HepG2 (cell line): ENCODE results near the gene KAT6B. TPM values are rescaled to one million over a fixed set of nuclear protein-coding genes. Genes with fewer than 3 reads are reported as not detected.

Source experiments
- ADNP ChIP-seq: sonication (generic); formaldehyde crosslinking; IDR thresholded peaks from 2 replicates; pipeline ENCODE4 v1.4.0; 2020; ENCODE audit warnings: missing genetic modification reagents
- ATM ChIP-seq: fragments of 450-650 bp; IDR thresholded peaks from 2 replicates; pipeline ENCODE4 v1.7.1; 2017; ENCODE audit warnings: mild to moderate bottlenecking, borderline replicate concordance
- KLF11 ChIP-seq: IDR thresholded peaks from 2 replicates; pipeline ENCODE4 v1.6.1; 2016; ENCODE audit warnings: missing compliant biosample characterization
- NFATC3 ChIP-seq: sonication (generic); formaldehyde crosslinking; IDR thresholded peaks from 2 replicates; pipeline ENCODE4 v1.5.1; 2020; ENCODE audit warnings: mild to moderate bottlenecking, missing genetic modification reagents
- NR2C2 ChIP-seq: sonication (generic); formaldehyde crosslinking; IDR thresholded peaks from 2 replicates; pipeline ENCODE4 v1.4.0; 2020; ENCODE audit warnings: missing genetic modification reagents, mild to moderate bottlenecking, moderate library complexity, borderline replicate concordance
- POLR2G ChIP-seq: fragments of 200-400 bp; formaldehyde crosslinking; IDR thresholded peaks from 2 replicates; pipeline ENCODE4 v1.6.1; 2018; ENCODE audit warnings: mild to moderate bottlenecking, low read depth, low read length, moderate library complexity
- RAD51 ChIP-seq: fragments of 450-650 bp; IDR thresholded peaks from 2 replicates; pipeline ENCODE4 v1.6.1; 2016; ENCODE audit warnings: borderline replicate concordance
- SKI ChIP-seq: fragments of 450-650 bp; IDR thresholded peaks from one replicate; pipeline ENCODE4 v1.6.1; 2018; ENCODE audit warnings: mild to moderate bottlenecking; ENCODE audit not compliant: partially characterized antibody
- ZNF121 ChIP-seq: sonication (generic); formaldehyde crosslinking; IDR thresholded peaks from 2 replicates; pipeline ENCODE4 v1.5.0; 2020; ENCODE audit warnings: mild to moderate bottlenecking, missing genetic modification reagents
- ZNF180 ChIP-seq: sonication (generic); formaldehyde crosslinking; IDR thresholded peaks from 2 replicates; pipeline ENCODE4 v1.4.0; 2020; ENCODE audit warnings: low read depth, missing genetic modification reagents, borderline replicate concordance
- ZNF367 ChIP-seq: sonication (generic); formaldehyde crosslinking; IDR thresholded peaks from 2 replicates; pipeline ENCODE4 v1.4.0; 2020; ENCODE audit warnings: missing genetic modification reagents, borderline replicate concordance
- ZNF629 ChIP-seq: sonication (generic); formaldehyde crosslinking; conservative IDR thresholded peaks from 2 replicates; pipeline ENCODE4 v1.5.0; 2020; ENCODE audit warnings: missing genetic modification reagents
- ZNF782 ChIP-seq: sonication (generic); formaldehyde crosslinking; IDR thresholded peaks from 2 replicates; pipeline ENCODE4 v1.4.0; 2020; ENCODE audit warnings: missing genetic modification reagents, mild to moderate bottlenecking, borderline replicate concordance
- ZNF792 ChIP-seq: IDR thresholded peaks from 2 replicates; pipeline ENCODE4 v1.6.1; 2016
- polyA plus RNA-seq, 8 experiments: library from polyadenylated mRNA; depleted of rRNA in 3 of 8; stranded (reverse) in 7 of 8; unstranded in 1 of 8; fragments of >200 nt; fragmentation: Illumina TruSeq in 4 of 8; extraction: Trizol in 4 of 8; gene quantifications; 2 replicates each; pipeline versions ENCODE4 v1.2.1 to v1.2.3, GENCODE V29; 2011 to 2016; ENCODE audit warnings: low read depth in 4 of 8, missing spikeins in 1 of 8, mixed read lengths in 1 of 8; ENCODE audit not compliant: insufficient read depth in 1 of 8
- total RNA-seq, 5 experiments: library from RNA; depleted of rRNA; stranded (reverse); fragments of >200 nt; fragmentation: Illumina TruSeq; extraction: Trizol; gene quantifications; 2 replicates each; pipeline ENCODE4 v1.2.3, GENCODE V29; 2016; ENCODE audit warnings: low read depth in 1 of 5
- TF ChIP-seq, protein P1 (sequence below): sonication (generic); formaldehyde crosslinking; IDR thresholded peaks from one replicate; pipeline ENCODE4 v1.5.1; 2020; ENCODE audit warnings: mild to moderate bottlenecking, missing genetic modification reagents; ENCODE audit errors: not compliant biosample characterization
- TF ChIP-seq, protein P2 (sequence below): sonication (generic); formaldehyde crosslinking; IDR thresholded peaks from 2 replicates; pipeline ENCODE4 v1.5.0; 2020; ENCODE audit warnings: missing genetic modification reagents, mild to moderate bottlenecking, borderline replicate concordance
- TF ChIP-seq, protein P3 (sequence below): sonication (generic); formaldehyde crosslinking; IDR thresholded peaks from 2 replicates; pipeline ENCODE4 v1.4.0; 2020; ENCODE audit warnings: missing genetic modification reagents

The KAT6B gene
- total and polyA plus RNA-seq, 2 of the 13 experiments (the other 11 are each of a cell fraction or from before 2014, with no cell fraction given): 3.0 to 9.5 TPM

DNA sequence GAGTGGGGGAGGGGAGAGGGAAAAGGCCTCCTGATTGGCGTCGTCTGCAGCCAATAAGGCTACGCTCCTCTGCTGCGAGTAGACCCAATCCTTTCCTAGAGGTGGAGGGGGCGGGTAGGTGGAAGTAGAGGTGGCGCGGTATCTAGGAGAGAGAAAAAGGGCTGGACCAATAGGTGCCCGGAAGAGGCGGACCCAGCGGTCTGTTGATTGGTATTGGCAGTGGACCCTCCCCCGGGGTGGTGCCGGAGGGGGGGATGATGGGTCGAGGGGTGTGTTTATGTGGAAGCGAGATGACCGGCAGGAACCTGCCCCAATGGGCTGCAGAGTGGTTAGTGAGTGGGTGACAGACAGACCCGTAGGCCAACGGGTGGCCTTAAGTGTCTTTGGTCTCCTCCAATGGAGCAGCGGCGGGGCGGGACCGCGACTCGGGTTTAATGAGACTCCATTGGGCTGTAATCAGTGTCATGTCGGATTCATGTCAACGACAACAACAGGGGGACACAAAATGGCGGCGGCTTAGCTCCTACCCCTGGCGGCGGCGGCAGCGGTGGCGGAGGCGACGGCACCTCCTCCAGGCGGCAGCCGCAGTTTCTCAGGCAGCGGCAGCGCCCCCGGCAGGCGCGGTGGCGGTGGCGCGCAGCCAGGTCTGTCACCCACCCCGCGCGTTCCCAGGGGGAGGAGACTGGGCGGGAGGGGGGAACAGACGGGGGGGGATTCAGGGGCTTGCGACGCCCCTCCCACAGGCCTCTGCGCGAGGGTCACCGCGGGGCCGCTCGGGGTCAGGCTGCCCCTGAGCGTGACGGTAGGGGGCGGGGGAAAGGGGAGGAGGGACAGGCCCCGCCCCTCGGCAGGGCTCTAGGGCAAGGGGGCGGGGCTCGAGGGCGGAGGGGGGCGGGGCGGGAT, at the start of gene KAT6B (continued):
- TF ChIP-seq ZNF792 (CRISPR knock-in tag) (0 out of 2 replicates have a peak, but pooled peaks have one; percentile 25), ATM (no peak), RAD51 (no peak), ZNF782 (CRISPR knock-in tag) (no peak), SKI (peak; percentile 50), ZNF367 (CRISPR knock-in tag) (no peak), ZNF180 (CRISPR knock-in tag) (no peak), NR2C2 (CRISPR knock-in tag) (peak; percentile 94), POLR2G (peak; percentile 77; the same call in 1 of the 2 replicates), ADNP (CRISPR knock-in tag) (no peak), KLF11 (CRISPR knock-in tag) (no peak), ZNF121 (CRISPR knock-in tag) (no peak), ZNF629 (CRISPR knock-in tag) (no peak), NFATC3 (no peak)
- TF ChIP-seq, protein P1, sequence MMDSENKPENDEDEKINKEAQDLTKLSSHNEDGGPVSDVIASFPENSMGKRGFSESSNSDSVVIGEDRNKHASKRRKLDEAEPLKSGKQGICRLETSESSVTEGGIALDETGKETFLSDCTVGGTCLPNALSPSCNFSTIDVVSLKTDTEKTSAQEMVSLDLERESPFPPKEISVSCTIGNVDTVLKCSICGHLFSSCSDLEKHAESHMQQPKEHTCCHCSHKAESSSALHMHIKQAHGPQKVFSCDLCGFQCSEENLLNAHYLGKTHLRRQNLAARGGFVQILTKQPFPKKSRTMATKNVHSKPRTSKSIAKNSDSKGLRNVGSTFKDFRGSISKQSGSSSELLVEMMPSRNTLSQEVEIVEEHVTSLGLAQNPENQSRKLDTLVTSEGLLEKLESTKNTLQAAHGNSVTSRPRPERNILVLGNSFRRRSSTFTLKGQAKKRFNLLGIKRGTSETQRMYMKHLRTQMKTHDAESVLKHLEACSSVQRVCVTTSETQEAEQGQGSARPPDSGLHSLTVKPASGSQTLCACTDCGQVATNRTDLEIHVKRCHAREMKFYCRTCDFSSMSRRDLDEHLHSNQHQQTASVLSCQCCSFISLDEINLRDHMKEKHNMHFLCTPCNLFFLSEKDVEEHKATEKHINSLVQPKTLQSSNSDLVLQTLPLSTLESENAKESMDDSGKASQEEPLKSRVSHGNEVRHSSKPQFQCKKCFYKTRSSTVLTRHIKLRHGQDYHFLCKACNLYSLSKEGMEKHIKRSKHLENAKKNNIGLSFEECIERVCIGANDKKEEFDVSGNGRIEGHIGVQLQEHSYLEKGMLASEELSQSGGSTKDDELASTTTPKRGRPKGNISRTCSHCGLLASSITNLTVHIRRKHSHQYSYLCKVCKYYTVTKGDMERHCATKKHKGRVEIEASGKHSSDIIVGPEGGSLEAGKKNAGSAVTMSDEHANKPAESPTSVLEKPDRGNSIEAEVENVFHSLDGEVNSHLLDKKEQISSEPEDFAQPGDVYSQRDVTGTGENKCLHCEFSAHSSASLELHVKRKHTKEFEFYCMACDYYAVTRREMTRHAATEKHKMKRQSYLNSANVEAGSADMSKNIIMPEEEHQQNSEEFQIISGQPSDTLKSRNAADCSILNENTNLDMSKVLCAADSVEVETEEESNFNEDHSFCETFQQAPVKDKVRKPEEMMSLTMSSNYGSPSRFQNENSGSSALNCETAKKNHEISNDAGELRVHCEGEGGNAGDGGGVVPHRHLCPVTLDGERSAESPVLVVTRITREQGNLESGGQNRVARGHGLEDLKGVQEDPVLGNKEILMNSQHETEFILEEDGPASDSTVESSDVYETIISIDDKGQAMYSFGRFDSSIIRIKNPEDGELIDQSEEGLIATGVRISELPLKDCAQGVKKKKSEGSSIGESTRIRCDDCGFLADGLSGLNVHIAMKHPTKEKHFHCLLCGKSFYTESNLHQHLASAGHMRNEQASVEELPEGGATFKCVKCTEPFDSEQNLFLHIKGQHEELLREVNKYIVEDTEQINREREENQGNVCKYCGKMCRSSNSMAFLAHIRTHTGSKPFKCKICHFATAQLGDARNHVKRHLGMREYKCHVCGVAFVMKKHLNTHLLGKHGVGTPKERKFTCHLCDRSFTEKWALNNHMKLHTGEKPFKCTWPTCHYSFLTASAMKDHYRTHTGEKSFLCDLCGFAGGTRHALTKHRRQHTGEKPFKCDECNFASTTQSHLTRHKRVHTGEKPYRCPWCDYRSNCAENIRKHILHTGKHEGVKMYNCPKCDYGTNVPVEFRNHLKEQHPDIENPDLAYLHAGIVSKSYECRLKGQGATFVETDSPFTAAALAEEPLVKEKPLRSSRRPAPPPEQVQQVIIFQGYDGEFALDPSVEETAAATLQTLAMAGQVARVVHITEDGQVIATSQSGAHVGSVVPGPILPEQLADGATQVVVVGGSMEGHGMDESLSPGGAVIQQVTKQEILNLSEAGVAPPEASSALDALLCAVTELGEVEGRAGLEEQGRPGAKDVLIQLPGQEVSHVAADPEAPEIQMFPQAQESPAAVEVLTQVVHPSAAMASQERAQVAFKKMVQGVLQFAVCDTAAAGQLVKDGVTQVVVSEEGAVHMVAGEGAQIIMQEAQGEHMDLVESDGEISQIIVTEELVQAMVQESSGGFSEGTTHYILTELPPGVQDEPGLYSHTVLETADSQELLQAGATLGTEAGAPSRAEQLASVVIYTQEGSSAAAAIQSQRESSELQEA (CRISPR knock-in tag): no peak
- TF ChIP-seq, protein P2, sequence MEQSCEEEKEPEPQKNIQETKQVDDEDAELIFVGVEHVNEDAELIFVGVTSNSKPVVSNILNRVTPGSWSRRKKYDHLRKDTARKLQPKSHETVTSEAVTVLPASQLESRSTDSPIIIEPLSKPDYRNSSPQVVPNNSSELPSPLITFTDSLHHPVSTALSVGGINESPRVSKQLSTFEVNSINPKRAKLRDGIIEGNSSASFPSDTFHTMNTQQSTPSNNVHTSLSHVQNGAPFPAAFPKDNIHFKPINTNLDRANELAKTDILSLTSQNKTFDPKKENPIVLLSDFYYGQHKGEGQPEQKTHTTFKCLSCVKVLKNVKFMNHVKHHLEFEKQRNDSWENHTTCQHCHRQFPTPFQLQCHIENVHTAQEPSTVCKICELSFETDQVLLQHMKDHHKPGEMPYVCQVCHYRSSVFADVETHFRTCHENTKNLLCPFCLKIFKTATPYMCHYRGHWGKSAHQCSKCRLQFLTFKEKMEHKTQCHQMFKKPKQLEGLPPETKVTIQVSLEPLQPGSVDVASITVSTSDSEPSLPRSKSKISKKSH (CRISPR knock-in tag): no peak; the same call in 1 of the 2 replicates
- TF ChIP-seq, protein P3, sequence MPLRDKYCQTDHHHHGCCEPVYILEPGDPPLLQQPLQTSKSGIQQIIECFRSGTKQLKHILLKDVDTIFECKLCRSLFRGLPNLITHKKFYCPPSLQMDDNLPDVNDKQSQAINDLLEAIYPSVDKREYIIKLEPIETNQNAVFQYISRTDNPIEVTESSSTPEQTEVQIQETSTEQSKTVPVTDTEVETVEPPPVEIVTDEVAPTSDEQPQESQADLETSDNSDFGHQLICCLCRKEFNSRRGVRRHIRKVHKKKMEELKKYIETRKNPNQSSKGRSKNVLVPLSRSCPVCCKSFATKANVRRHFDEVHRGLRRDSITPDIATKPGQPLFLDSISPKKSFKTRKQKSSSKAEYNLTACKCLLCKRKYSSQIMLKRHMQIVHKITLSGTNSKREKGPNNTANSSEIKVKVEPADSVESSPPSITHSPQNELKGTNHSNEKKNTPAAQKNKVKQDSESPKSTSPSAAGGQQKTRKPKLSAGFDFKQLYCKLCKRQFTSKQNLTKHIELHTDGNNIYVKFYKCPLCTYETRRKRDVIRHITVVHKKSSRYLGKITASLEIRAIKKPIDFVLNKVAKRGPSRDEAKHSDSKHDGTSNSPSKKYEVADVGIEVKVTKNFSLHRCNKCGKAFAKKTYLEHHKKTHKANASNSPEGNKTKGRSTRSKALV: no peak
